CD4-positive, alpha-beta memory T cell (primary cell): Measurements from ENCODE around the gene SPECC1. TPM values are rescaled to one million over a fixed set of nuclear protein-coding genes. Genes with fewer than 3 reads are reported as not detected.
A peak's percentile ranks its signal among the peaks of the same experiment; 100 is the strongest.

Experiments used
- CTCF ChIA-PET: fragments of 350-600 bp; sonication (Branson Sonifier 250); formaldehyde crosslinking; loops from one replicate; lab custom pipeline; 2021; ENCODE audit warnings: inconsistent platforms; ENCODE audit not compliant: partially characterized antibody; lab: Charles Lee
- POLR2A ChIA-PET: fragments of 350-600 bp; sonication (Branson Sonifier 250); formaldehyde crosslinking; loops from one replicate; lab custom pipeline; 2021; ENCODE audit not compliant: partially characterized antibody; lab: Charles Lee
- DNase-seq, 5 donors: peaks; one replicate each; pipeline versions ENCODE4 v3.0.0 to v3.0.0-alpha.2; 2020 to 2022; ENCODE audit warnings: mixed read lengths in 1 of 5
- H3K27ac ChIP-seq: one replicate; pipeline ENCODE4 v1.7.0; 2013; ENCODE audit warnings: low read depth, low read length
- H3K27me3 ChIP-seq: 2 replicates; pipeline ENCODE4 v1.7.0; 2013; ENCODE audit warnings: mild to moderate bottlenecking, low read length, moderate library complexity; ENCODE audit not compliant: insufficient read depth
- H3K36me3 ChIP-seq: 2 replicates; pipeline ENCODE4 v1.7.0; 2013; ENCODE audit warnings: mild to moderate bottlenecking, low read length, moderate library complexity; ENCODE audit not compliant: insufficient read depth
- H3K4me1 ChIP-seq: 2 replicates; pipeline ENCODE4 v1.7.0; 2013; ENCODE audit warnings: mild to moderate bottlenecking, low read length, moderate library complexity; ENCODE audit not compliant: insufficient read depth
- H3K4me3 ChIP-seq, 2 donors: one replicate each; pipeline ENCODE4 v1.7.0; 2013; ENCODE audit warnings: low read length in 2 of 2, mild to moderate bottlenecking in 1 of 2
- H3K9me3 ChIP-seq, 2 donors: one replicate each; pipeline ENCODE4 v1.7.0; 2013; ENCODE audit warnings: low read length in 2 of 2, control low read depth in 1 of 2; ENCODE audit not compliant: control insufficient read depth in 1 of 2
- H3K27ac Mint-ChIP-seq, 7 donors: one replicate each; pipeline ENCODE4 v1.8.0; 2020 to 2021; ENCODE audit warnings: mixed read lengths in 7 of 7, mild to moderate bottlenecking in 6 of 7, inconsistent platforms in 3 of 7, moderate library complexity in 3 of 7
- H3K27me3 Mint-ChIP-seq, 2 donors: one replicate each; pipeline ENCODE4 v1.8.0; 2020 to 2021; ENCODE audit warnings: mixed read lengths in 2 of 2
- H3K36me3 Mint-ChIP-seq, 2 donors: one replicate each; pipeline ENCODE4 v1.8.0; 2020 to 2021; ENCODE audit warnings: mixed read lengths in 2 of 2, inconsistent platforms in 1 of 2, mild to moderate bottlenecking in 1 of 2
- H3K4me1 Mint-ChIP-seq, 4 donors: one replicate each; pipeline ENCODE4 v1.8.0; 2020 to 2021; ENCODE audit warnings: mixed read lengths in 4 of 4, mild to moderate bottlenecking in 1 of 4
- H3K4me3 Mint-ChIP-seq, 8 donors: one replicate each; pipeline ENCODE4 v1.8.0; 2020 to 2021; ENCODE audit warnings: mixed read lengths in 8 of 8, mild to moderate bottlenecking in 7 of 8, moderate library complexity in 6 of 8, inconsistent platforms in 3 of 8
- H3K9me3 Mint-ChIP-seq, 8 donors: one replicate each; pipeline ENCODE4 v1.8.0; 2020 to 2021; ENCODE audit warnings: mixed read lengths in 8 of 8, mild to moderate bottlenecking in 5 of 8, inconsistent platforms in 3 of 8, moderate library complexity in 1 of 8
- intact Hi-C: fragments of 100-400 bp; cut with micrococcal nuclease; formaldehyde crosslinking; loops from one replicate; pipeline ENCODE4 v1.15.1; 2023
- polyA plus RNA-seq, 2 donors: library from polyadenylated mRNA; unstranded; fragments of 300-500 nt; fragmentation: Illumina TruSeq; gene quantifications; one replicate each; pipeline ENCODE4 v1.2.3, GENCODE V29; 2021
- total RNA-seq, 2 experiments: library from RNA; stranded (reverse); gene quantifications; one replicate each; pipeline ENCODE4 v1.2.3, GENCODE V29; 2021

The SPECC1 gene
- total and polyA plus RNA-seq, 4 experiments from 2014 or later = 1.7 to 13.4 (median 8.7) TPM

- no peak overlapping the region for H3K4me3 ChIP-seq
- Mint-ChIP-seq H3K27ac (no peak overlapping the region), H3K4me1 (no peaks in the 10 kb centered on the region), H3K36me3 (peaks cover 0 to 2% of the 10 kb centered on the region in 2 donors), H3K9me3 (peaks cover 0 to 5% (median 0%) of the 10 kb centered on the region in 8 donors), H3K4me3 (no peak overlapping the region), H3K27me3 (no peaks in the 10 kb centered on the region)
- peaks cover 9% of the 10 kb centered on the region for H3K4me1 ChIP-seq
- no peaks in the 10 kb centered on the region for H3K9me3 ChIP-seq
- DNase-seq = no peak
- H3K27ac ChIP-seq = no peak overlapping the region
- H3K27me3 ChIP-seq = no peaks in the 10 kb centered on the region
- intact Hi-C loops = loop anchor here (10.0 kb wide), 1 partner anchor 1404 kb away; no protein-coding TSS in a partner anchor
- POLR2A ChIA-PET = no interaction called here
- CTCF ChIA-PET = no interaction called here
- H3K36me3 ChIP-seq = no peaks in the 10 kb centered on the region
These were observed 142.0 kb downstream of the SPECC1 start for GRCh38 chr17:20151174-20151573.

DNA sequence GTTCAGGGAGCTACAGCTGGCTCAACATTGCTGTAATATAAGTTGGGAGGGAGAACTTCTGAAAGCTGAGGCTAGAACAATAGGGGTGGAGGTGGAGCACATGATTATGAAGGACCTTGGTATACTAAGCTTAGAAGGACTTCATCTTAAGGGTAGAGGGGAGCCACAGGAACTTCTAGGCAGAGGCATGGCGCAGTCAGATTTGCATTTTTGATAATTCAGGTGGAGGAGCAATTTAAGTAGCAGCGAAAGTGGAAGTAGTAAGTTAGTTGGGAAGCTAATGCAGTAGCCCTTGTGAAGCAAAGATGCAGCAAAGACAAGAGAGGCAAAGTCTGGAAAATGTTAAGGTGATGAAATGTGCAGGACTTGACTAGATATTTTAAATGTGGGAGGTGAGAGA, 144.1 kb downstream of the SPECC1 start:
- ChIA-PET POLR2A (no interaction called here), CTCF (no interaction called here)
- intact Hi-C loops = loop anchor here (10.0 kb wide), 1 partner anchor 1402 kb away; no protein-coding TSS in a partner anchor

DNA sequence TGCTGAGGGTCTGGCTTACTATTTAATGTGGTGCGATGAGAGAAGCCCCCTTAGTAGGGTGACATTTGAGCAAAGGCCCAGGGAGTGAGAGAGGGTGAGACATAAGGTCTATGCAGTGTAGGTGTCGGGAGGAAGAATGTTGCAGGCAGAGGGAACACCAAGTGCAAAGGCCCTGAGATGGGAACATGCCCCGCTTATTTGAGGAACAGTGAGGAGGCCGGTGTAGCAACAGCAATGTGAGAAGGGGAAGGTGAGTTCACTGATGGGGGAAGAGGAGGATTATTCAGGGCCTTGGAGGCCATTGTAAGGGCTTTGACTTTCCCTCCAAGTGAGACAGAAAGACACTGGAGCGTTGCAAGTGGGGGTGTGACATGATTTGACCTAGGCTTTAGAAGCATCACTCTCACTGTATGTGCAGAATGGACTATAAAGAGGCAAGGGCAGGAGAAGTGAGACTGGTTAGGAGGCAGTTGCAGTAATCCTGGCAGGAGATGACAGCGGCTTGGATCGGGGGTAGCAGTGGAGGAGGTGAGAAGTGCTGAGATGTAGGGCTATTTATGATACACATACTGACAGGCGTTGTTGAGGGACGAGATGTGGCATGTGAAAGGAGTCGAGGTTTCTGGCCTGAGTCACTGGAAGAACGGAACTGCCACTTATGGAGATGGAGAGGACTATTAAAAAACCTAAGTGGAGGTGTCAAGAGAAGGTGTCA, 145.3 kb downstream of the SPECC1 start:
- H3K36me3 Mint-ChIP-seq = peaks cover 0 to 2% of the 10 kb centered on the region in 2 donors
- ChIA-PET POLR2A (interaction anchor here (1.9 kb wide), 1 partner anchor 177 kb away, joined by 7 read pairs; the partner anchor contains the start of gene AKAP10), CTCF (no interaction called here)
- Histone ChIP-seq H3K27ac (peak overlapping the region; percentile 54), H3K27me3 (no peaks in the 10 kb centered on the region), H3K9me3 (no peaks in the 10 kb centered on the region), H3K4me3 (no peak overlapping the region), H3K36me3 (no peaks in the 10 kb centered on the region), H3K4me1 (peaks cover 19% of the 10 kb centered on the region)
- no peak overlapping the region for H3K4me3 Mint-ChIP-seq
- no peaks in the 10 kb centered on the region for H3K27me3 Mint-ChIP-seq
- DNase-seq = peak in 1 of 5 donors; percentile 3
- intact Hi-C loops = loop anchor here (10.0 kb wide), 1 partner anchor 1400 kb away; no protein-coding TSS in a partner anchor
- no peaks in the 10 kb centered on the region for H3K9me3 Mint-ChIP-seq
- peaks cover 3 to 8% (median 4%) of the 10 kb centered on the region in 4 donors for H3K4me1 Mint-ChIP-seq
- H3K27ac Mint-ChIP-seq = no peak overlapping the region

More for the DNA sequence above, 144.1 kb downstream of the SPECC1 start:
- Histone ChIP-seq H3K4me1 (peaks cover 19% of the 10 kb centered on the region), H3K27ac (no peak overlapping the region), H3K27me3 (no peaks in the 10 kb centered on the region), H3K36me3 (no peaks in the 10 kb centered on the region), H3K9me3 (no peaks in the 10 kb centered on the region), H3K4me3 (no peak overlapping the region)
- peaks cover 0 to 2% of the 10 kb centered on the region in 2 donors for H3K36me3 Mint-ChIP-seq
- peaks cover 3 to 8% (median 4%) of the 10 kb centered on the region in 4 donors for H3K4me1 Mint-ChIP-seq
- H3K4me3 Mint-ChIP-seq = no peak overlapping the region
- no peaks in the 10 kb centered on the region for H3K27me3 Mint-ChIP-seq
- H3K27ac Mint-ChIP-seq = no peak overlapping the region
- no peaks in the 10 kb centered on the region for H3K9me3 Mint-ChIP-seq
- no peak for DNase-seq

DNA sequence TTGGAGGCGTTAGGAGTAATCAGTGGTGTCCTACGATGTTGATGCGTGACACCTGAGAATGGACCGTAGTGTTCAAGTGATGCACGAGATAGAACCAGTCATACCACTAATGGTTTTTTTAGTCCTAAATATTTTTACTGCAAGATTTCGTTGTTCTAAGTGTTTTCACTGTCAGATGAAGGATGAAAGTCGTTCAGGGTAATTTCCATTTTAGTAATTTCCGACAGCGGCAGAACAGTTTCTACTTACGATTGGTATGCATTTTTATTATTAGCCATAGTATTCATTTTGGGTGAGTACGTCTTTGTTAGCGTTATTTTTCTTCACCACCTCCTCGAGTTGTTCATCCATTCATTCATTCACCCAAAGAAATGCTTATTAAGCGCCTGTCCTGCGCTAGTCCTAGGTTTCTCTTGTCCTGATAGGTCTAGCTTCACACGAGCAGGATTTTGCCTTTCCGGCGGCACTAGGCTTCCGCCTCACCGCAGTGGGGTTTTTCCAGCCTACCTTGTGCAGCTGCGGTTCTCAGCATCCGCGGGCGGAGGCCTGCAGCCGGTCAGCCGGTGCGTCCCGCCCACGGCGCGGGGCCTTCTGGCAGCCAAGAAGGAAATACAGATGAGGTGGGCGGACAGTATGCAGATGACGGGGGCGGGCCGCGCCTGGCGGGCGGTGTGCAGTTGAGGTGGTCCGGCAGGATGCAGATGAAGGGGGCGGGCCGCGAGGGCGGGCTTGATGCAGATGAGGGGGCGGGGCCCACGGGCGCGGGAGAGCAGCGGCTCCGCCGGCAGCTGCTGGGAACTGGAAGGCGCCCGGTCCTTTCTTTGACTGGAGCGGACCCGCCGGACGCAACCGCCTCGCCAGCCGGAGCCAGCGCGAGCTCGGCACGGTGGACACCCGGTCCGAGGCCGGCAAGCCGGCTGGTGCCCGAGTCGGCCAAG, 146.4 kb downstream of the SPECC1 start:
- CTCF ChIA-PET = interaction anchor here (1.1 kb wide), 1 partner anchor 11 kb away, joined by 3 read pairs; no protein-coding TSS in a partner anchor
- H3K36me3 Mint-ChIP-seq = peaks cover 0 to 2% of the 10 kb centered on the region in 2 donors

GRCh38 chr17:20156196-20157000, 147.2 kb downstream of the SPECC1 start:
- Histone ChIP-seq H3K36me3 (no peaks in the 10 kb centered on the region), H3K4me3 (peak overlapping the region; percentile 37 to 42), H3K27me3 (no peaks in the 10 kb centered on the region), H3K4me1 (peaks cover 19% of the 10 kb centered on the region), H3K27ac (peak overlapping the region; percentile 39), H3K9me3 (no peaks in the 10 kb centered on the region)
- Mint-ChIP-seq H3K4me3 (peak overlapping the region; percentile 80 to 88 (median 86)), H3K27me3 (no peaks in the 10 kb centered on the region), H3K27ac (peak overlapping the region; percentile 20 to 90 (median 65)), H3K36me3 (peaks cover 0 to 2% of the 10 kb centered on the region in 2 donors), H3K4me1 (peaks cover 3 to 8% (median 4%) of the 10 kb centered on the region in 4 donors), H3K9me3 (no peaks in the 10 kb centered on the region)
- CTCF ChIA-PET = interaction anchor here (1.1 kb wide), 1 partner anchor 12 kb away, joined by 3 read pairs; no protein-coding TSS in a partner anchor
- intact Hi-C loops = loop anchor here (10.0 kb wide), 1 partner anchor 1398 kb away; no protein-coding TSS in a partner anchor
- POLR2A ChIA-PET = interaction anchor here (0.6 to 1.9 kb wide), 4 partner anchors 8 to 1096 kb away, joined by 3 to 7 read pairs (median 4); partner anchors contain the start of gene AKAP10
- peak in 2 of 5 donors; percentile 4 to 55 for DNase-seq

More for the DNA sequence above, 146.4 kb downstream of the SPECC1 start:
- H3K36me3 ChIP-seq = no peaks in the 10 kb centered on the region
- peaks cover 3 to 8% (median 4%) of the 10 kb centered on the region in 4 donors for H3K4me1 Mint-ChIP-seq
- H3K27me3 Mint-ChIP-seq = no peaks in the 10 kb centered on the region
- intact Hi-C loops = loop anchor here (10.0 kb wide), 1 partner anchor 1399 kb away; no protein-coding TSS in a partner anchor
- H3K27me3 ChIP-seq = no peaks in the 10 kb centered on the region
- no peaks in the 10 kb centered on the region for H3K9me3 ChIP-seq
- H3K4me3 Mint-ChIP-seq = no peak overlapping the region
- H3K4me1 ChIP-seq = peaks cover 19% of the 10 kb centered on the region
- H3K27ac Mint-ChIP-seq = no peak overlapping the region
- POLR2A ChIA-PET = interaction anchor here (0.6 to 1.9 kb wide), 3 partner anchors 145 to 1097 kb away, joined by 3 to 7 read pairs (median 3); partner anchors contain the start of gene AKAP10
- no peaks in the 10 kb centered on the region for H3K9me3 Mint-ChIP-seq
- peak; percentile 92 to 98 (median 94) for DNase-seq
- peak overlapping the region; percentile 37 to 42 for H3K4me3 ChIP-seq
- H3K27ac ChIP-seq = peak overlapping the region; percentile 54

GRCh38 chr17:20157001-20157310, 147.8 kb downstream of the SPECC1 start:
- H3K36me3 ChIP-seq = no peaks in the 10 kb centered on the region
- H3K36me3 Mint-ChIP-seq = peaks cover 0 to 2% of the 10 kb centered on the region in 2 donors
- no peaks in the 10 kb centered on the region for H3K27me3 Mint-ChIP-seq
- H3K27ac Mint-ChIP-seq = peak overlapping the region in 6 of 7 donors; percentile 32 to 90 (median 68)
- ChIA-PET POLR2A (interaction anchor here (0.6 to 0.7 kb wide), 2 partner anchors 9 to 11 kb away, joined by 3 to 4 read pairs; no protein-coding TSS in a partner anchor), CTCF (no interaction called here)
- no peaks in the 10 kb centered on the region for H3K27me3 ChIP-seq
- peaks cover 3 to 8% (median 4%) of the 10 kb centered on the region in 4 donors for H3K4me1 Mint-ChIP-seq
- H3K4me3 ChIP-seq = peak overlapping the region; percentile 37 to 42
- DNase-seq = no peak
- intact Hi-C loops = loop anchor here (10.0 kb wide), 1 partner anchor 1398 kb away; no protein-coding TSS in a partner anchor
- H3K27ac ChIP-seq = no peak overlapping the region
- H3K4me3 Mint-ChIP-seq = peak overlapping the region; percentile 80 to 88 (median 86)
- H3K9me3 ChIP-seq = no peaks in the 10 kb centered on the region
- H3K9me3 Mint-ChIP-seq = no peaks in the 10 kb centered on the region
- H3K4me1 ChIP-seq = peaks cover 19% of the 10 kb centered on the region
